ENCODE results near the gene TMEM220.
A peak's percentile ranks its signal among the peaks of the same experiment; 100 is the strongest.
"Not testable (repeated sequence)": the region's sequence is repeated elsewhere in the genome, so short reads cannot be mapped to it uniquely, and the experiment has no call there.

The TMEM220 gene

GRCh38 chr17:10695875-10696407 is 33.9 kb downstream of the TMEM220 start:
- not testable (repeated sequence) for DNase-seq (ENCODE audit: low spot score in 2 of 2); H3K9me3 Mint-ChIP-seq; H3K27me3 Mint-ChIP-seq; ATAC-seq (ENCODE audit: low read depth); H3K27ac Mint-ChIP-seq
- H3K4me3 Mint-ChIP-seq: peak overlapping the region; percentile 97
- H3K4me1 Mint-ChIP-seq: peaks cover 26% of the 10 kb centered on the region
- H3K36me3 Mint-ChIP-seq: peaks cover 16% of the 10 kb centered on the region

- ATAC-seq (ENCODE audit: low read depth) (no peak), DNase-seq (ENCODE audit: low spot score in 2 of 2) (no peak)
- no peak overlapping the region for H3K27ac Mint-ChIP-seq
- peaks cover 29% of the 10 kb centered on the region for H3K36me3 Mint-ChIP-seq
- H3K4me3 Mint-ChIP-seq: no peak overlapping the region
- peaks cover 17% of the 10 kb centered on the region for H3K4me1 Mint-ChIP-seq
- H3K9me3 Mint-ChIP-seq: no peaks in the 10 kb centered on the region
- no peaks in the 10 kb centered on the region for H3K27me3 Mint-ChIP-seq
Observed at GRCh38 chr17:10687499-10687898, 42.3 kb downstream of the TMEM220 start.

- ATAC-seq (ENCODE audit: low read depth): no peak
- no peaks in the 10 kb centered on the region for H3K27me3 Mint-ChIP-seq
- peaks cover 2% of the 10 kb centered on the region for H3K4me1 Mint-ChIP-seq
- H3K4me3 Mint-ChIP-seq: no peak overlapping the region
- no peak overlapping the region for H3K27ac Mint-ChIP-seq
- no peaks in the 10 kb centered on the region for H3K9me3 Mint-ChIP-seq
- H3K36me3 Mint-ChIP-seq: peaks cover 32% of the 10 kb centered on the region
- DNase-seq (ENCODE audit: low spot score in 2 of 2): no peak
Observed at GRCh38 chr17:10683853-10684252, 46.0 kb downstream of the TMEM220 start.

- no peaks in the 10 kb centered on the region for H3K9me3 Mint-ChIP-seq
- no peak for ATAC-seq (ENCODE audit: low read depth)
- H3K27ac Mint-ChIP-seq: no peak overlapping the region
- H3K27me3 Mint-ChIP-seq: no peaks in the 10 kb centered on the region
- H3K4me1 Mint-ChIP-seq: peaks cover 2% of the 10 kb centered on the region
- H3K36me3 Mint-ChIP-seq: peaks cover 33% of the 10 kb centered on the region
- no peak overlapping the region for H3K4me3 Mint-ChIP-seq
- DNase-seq (ENCODE audit: low spot score in 2 of 2): no peak
Observed at GRCh38 chr17:10681866-10682446, 47.9 kb downstream of the TMEM220 start.

- H3K27me3 Mint-ChIP-seq: no peaks in the 10 kb centered on the region
- peaks cover 19% of the 10 kb centered on the region for H3K36me3 Mint-ChIP-seq
- no peaks in the 10 kb centered on the region for H3K4me1 Mint-ChIP-seq
- no peak overlapping the region for H3K4me3 Mint-ChIP-seq
- no peak overlapping the region for H3K27ac Mint-ChIP-seq
- no peak for DNase-seq (ENCODE audit: low spot score in 2 of 2)
- H3K9me3 Mint-ChIP-seq: no peaks in the 10 kb centered on the region
- no peak for ATAC-seq (ENCODE audit: low read depth)
Observed at GRCh38 chr17:10674704-10675103, 55.1 kb downstream of the TMEM220 start.

GRCh38 chr17:10673312-10673711 is 56.5 kb downstream of the TMEM220 start:
- peaks cover 16% of the 10 kb centered on the region for H3K36me3 Mint-ChIP-seq
- H3K9me3 Mint-ChIP-seq: no peaks in the 10 kb centered on the region
- no peaks in the 10 kb centered on the region for H3K4me1 Mint-ChIP-seq
- DNase-seq (ENCODE audit: low spot score in 2 of 2) (no peak), ATAC-seq (ENCODE audit: low read depth) (no peak)
- no peak overlapping the region for H3K4me3 Mint-ChIP-seq
- H3K27ac Mint-ChIP-seq: no peak overlapping the region
- no peaks in the 10 kb centered on the region for H3K27me3 Mint-ChIP-seq

GRCh38 chr17:10668775-10669174 is 61.0 kb downstream of the TMEM220 start:
- Mint-ChIP-seq H3K27me3 (no peaks in the 10 kb centered on the region), H3K4me3 (no peak overlapping the region), H3K4me1 (no peaks in the 10 kb centered on the region), H3K36me3 (no peaks in the 10 kb centered on the region), H3K9me3 (no peaks in the 10 kb centered on the region), H3K27ac (no peak overlapping the region)
- DNase-seq (ENCODE audit: low spot score in 2 of 2) (no peak), ATAC-seq (ENCODE audit: low read depth) (no peak)

GRCh38 chr17:10666906-10667305 is 62.9 kb downstream of the TMEM220 start:
- ATAC-seq (ENCODE audit: low read depth): no peak
- Mint-ChIP-seq H3K27ac (no peak overlapping the region), H3K4me1 (no peaks in the 10 kb centered on the region), H3K4me3 (no peak overlapping the region), H3K27me3 (no peaks in the 10 kb centered on the region), H3K9me3 (no peaks in the 10 kb centered on the region), H3K36me3 (peaks cover 6% of the 10 kb centered on the region)
- DNase-seq (ENCODE audit: low spot score in 2 of 2): no peak

- peaks cover 11% of the 10 kb centered on the region for H3K36me3 Mint-ChIP-seq
- H3K27me3 Mint-ChIP-seq: no peaks in the 10 kb centered on the region
- ATAC-seq (ENCODE audit: low read depth): no peak
- H3K9me3 Mint-ChIP-seq: no peaks in the 10 kb centered on the region
- H3K4me3 Mint-ChIP-seq: no peak overlapping the region
- H3K27ac Mint-ChIP-seq: no peak overlapping the region
- no peaks in the 10 kb centered on the region for H3K4me1 Mint-ChIP-seq
- DNase-seq (ENCODE audit: low spot score in 2 of 2): no peak
Observed at GRCh38 chr17:10664571-10664970, 65.3 kb downstream of the TMEM220 start.
